SK-N-SH (cell line): ENCODE results near the gene BCR.

ENCODE experiments used
- RCOR1 ChIP-seq: fragments of 150-350 bp; IDR thresholded peaks from 2 replicates; pipeline ENCODE4 v1.6.1; 2017; ENCODE audit warnings: antibody characterized with exemption, low read length
- REST ChIP-seq: IDR thresholded peaks from 2 replicates; pipeline ENCODE4 v1.6.1; 2012; ENCODE audit warnings: mild to moderate bottlenecking, low read depth, low read length, moderate library complexity
- RXRA ChIP-seq: IDR thresholded peaks from 2 replicates; pipeline ENCODE4 v1.4.0; 2012; ENCODE audit warnings: low read depth, mild to moderate bottlenecking, borderline replicate concordance
- SIN3A ChIP-seq: IDR thresholded peaks from 2 replicates; pipeline ENCODE4 v1.6.1; 2012; ENCODE audit warnings: low read depth, mild to moderate bottlenecking, low read length, moderate library complexity, borderline replicate concordance

- no peak for TF ChIP-seq RCOR1
- TF ChIP-seq SIN3A = no peak
- TF ChIP-seq REST = no peak
- TF ChIP-seq RXRA = no peak
Measured at GRCh38 chr22:23226497-23226850, 46.2 kb downstream of the BCR start.
